ENCODE measurements around the gene SLC45A1.

The SLC45A1 gene

GRCh38 chr1:8335246-8335645 lies 17.3 kb downstream of the SLC45A1 start:
- DNase-seq (ENCODE audit: low spot score), result no peak

GRCh38 chr1:8337776-8338525 lies 20.0 kb downstream of the SLC45A1 start:
- no peak for DNase-seq (ENCODE audit: low spot score)

- DNase-seq (ENCODE audit: low spot score), result no peak
These were observed 20.8 kb downstream of the SLC45A1 start for GRCh38 chr1:8338526-8339202.

GRCh38 chr1:8339203-8339600 lies 21.3 kb downstream of the SLC45A1 start:
- DNase-seq (ENCODE audit: low spot score), result no peak

- DNase-seq (ENCODE audit: low spot score), result no peak
These were observed 22.5 kb downstream of the SLC45A1 start for GRCh38 chr1:8340448-8340847.

- no peak for DNase-seq (ENCODE audit: low spot score)
These were observed 24.4 kb downstream of the SLC45A1 start for GRCh38 chr1:8342325-8342724.

- DNase-seq (ENCODE audit: low spot score), result no peak
These were observed 25.1 kb downstream of the SLC45A1 start for GRCh38 chr1:8343044-8343443.

GRCh38 chr1:8343464-8344001 lies 25.6 kb downstream of the SLC45A1 start:
- no peak for DNase-seq (ENCODE audit: low spot score)

GRCh38 chr1:8344893-8345507 lies 27.1 kb downstream of the SLC45A1 start:
- no peak for DNase-seq (ENCODE audit: low spot score)

GRCh38 chr1:8345621-8346415 lies 27.9 kb downstream of the SLC45A1 start:
- DNase-seq (ENCODE audit: low spot score), result no peak

GRCh38 chr1:8347635-8348034 lies 29.7 kb downstream of the SLC45A1 start:
- DNase-seq (ENCODE audit: low spot score), result no peak

- no peak for DNase-seq (ENCODE audit: low spot score)
These were observed 30.3 kb downstream of the SLC45A1 start for GRCh38 chr1:8348047-8348776.

GRCh38 chr1:8348777-8349472 lies 31.0 kb downstream of the SLC45A1 start:
- DNase-seq (ENCODE audit: low spot score), result peak; percentile 84

GRCh38 chr1:8349473-8349865 lies 31.6 kb downstream of the SLC45A1 start:
- DNase-seq (ENCODE audit: low spot score), result no peak

- no peak for DNase-seq (ENCODE audit: low spot score)
These were observed 32.0 kb downstream of the SLC45A1 start for GRCh38 chr1:8349961-8350360.

GRCh38 chr1:8350914-8351684 lies 33.2 kb downstream of the SLC45A1 start:
- DNase-seq (ENCODE audit: low spot score), result no peak

- peak; percentile 46 for DNase-seq (ENCODE audit: low spot score)
These were observed 34.0 kb downstream of the SLC45A1 start for GRCh38 chr1:8351693-8352470.

- DNase-seq (ENCODE audit: low spot score), result no peak
These were observed 34.5 kb downstream of the SLC45A1 start for GRCh38 chr1:8352471-8352845.
